Measurements from ENCODE around the gene ASB12. TPM values are rescaled to one million over a fixed set of nuclear protein-coding genes. Genes with fewer than 3 reads are reported as not detected.

Gene ASB12
- total and polyA plus RNA-seq, 4 donors, result 0.39 to 0.45 (median 0.43) TPM; not detected in 1

Other genes with a start within 250 kb of the ASB12 start
- gene AMER1, start 24.9 kb downstream of the ASB12 start, total RNA-seq, result 1 to 10 TPM; 7.3 to 10.0 TPM
- 1 to 10 TPM; 1.0 TPM for gene AMER1, start 24.9 kb downstream of the ASB12 start, polyA plus RNA-seq
- 1 to 10 TPM; 4.3 to 6.0 TPM for gene MTMR8, start 164.8 kb upstream of the ASB12 start, total RNA-seq
- gene MTMR8, start 164.8 kb upstream of the ASB12 start, polyA plus RNA-seq, result 1 to 10 TPM; 3.0 to 3.6 TPM